DND-41 (cell line): ENCODE measurements around the gene BEST2.

Experiments
- CTCF ChIP-seq: IDR thresholded peaks from 2 replicates; pipeline ENCODE4 v1.5.1; 2012; ENCODE audit warnings: borderline replicate concordance, low read length, moderate library complexity, mild to moderate bottlenecking; ENCODE audit not compliant: poor library complexity, severe bottlenecking; ENCODE audit errors: extremely low read depth
- EZH2 ChIP-seq: IDR thresholded peaks from 3 replicates; pipeline ENCODE4 v1.6.1; 2012; ENCODE audit warnings: borderline replicate concordance, low read depth, mild to moderate bottlenecking, moderate library complexity, low read length, inconsistent platforms; ENCODE audit not compliant: severe bottlenecking

- TF ChIP-seq CTCF (no peak), EZH2 (no peak)
Measured at GRCh38 chr19:12794971-12795381, 43.4 kb downstream of the BEST2 start.
